Left hindlimb (tissue), 1 donor: ENCODE data around the gene PCED1B.
"Not testable (repeated sequence)": the region's sequence is repeated elsewhere in the genome, so short reads cannot be mapped to it uniquely, and the experiment has no call there.

ENCODE experiments used
- DNase-seq: peaks from one replicate; pipeline ENCODE4 v3.0.0-alpha.2; 2018

Gene PCED1B

DNA sequence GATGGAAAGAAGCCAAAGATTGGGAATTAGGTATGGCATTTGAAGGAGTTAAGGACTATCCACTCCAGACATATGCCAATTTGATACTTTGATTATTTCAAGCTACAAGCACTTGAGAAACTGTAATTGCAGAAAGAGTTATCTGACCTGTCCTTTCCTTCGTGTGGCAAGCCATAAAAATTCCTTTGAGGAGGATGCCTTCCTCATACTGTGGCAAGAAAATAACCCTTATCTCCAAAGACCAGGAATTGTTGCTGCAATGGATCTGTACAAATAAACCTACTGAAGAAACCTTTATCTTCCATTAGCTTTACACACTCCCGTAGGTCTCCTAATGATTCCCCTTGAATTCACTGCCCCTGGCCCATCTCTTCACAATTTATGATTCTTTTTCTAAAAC is 165.4 kb downstream of the PCED1B start:
- no peak for DNase-seq

DNA sequence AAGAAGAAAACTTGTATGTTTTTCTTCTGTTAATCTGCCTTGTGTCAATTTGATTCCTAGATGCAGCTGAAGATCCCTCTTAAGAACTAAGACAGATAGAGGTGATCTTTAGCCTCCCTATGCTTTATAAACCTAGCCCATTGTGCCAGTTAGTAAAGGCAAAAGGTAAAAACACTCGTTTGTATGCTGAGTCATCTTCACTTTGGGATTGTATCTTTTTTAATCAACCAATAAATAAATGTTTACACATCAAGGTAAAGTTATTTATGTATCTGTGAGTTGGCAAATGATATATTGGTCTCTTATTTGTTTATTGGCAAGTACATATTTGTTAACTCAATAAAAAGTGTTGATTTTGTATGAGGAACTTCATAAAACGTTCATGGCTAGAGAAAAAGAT is 166.2 kb downstream of the PCED1B start:
- no peak for DNase-seq

DNA sequence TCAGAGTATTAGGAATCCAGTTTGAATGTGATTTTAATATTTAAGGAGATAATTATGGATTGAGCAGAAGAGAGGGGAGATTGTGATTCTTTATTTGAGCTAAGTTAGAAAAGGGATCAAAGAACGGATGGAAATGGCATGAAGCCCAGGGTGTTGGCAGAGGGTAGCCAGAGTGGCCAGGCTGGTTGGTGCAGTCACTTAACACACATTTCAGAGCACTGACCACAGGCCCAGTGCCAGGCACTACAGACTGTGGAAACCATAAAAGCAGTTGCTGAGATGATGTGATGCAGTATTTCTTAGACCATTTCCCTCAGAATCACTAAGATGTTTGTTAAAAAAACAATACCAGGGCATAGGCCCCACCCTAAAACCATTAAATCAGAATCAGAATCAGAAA is 168.0 kb downstream of the PCED1B start:
- DNase-seq = no peak

DNA sequence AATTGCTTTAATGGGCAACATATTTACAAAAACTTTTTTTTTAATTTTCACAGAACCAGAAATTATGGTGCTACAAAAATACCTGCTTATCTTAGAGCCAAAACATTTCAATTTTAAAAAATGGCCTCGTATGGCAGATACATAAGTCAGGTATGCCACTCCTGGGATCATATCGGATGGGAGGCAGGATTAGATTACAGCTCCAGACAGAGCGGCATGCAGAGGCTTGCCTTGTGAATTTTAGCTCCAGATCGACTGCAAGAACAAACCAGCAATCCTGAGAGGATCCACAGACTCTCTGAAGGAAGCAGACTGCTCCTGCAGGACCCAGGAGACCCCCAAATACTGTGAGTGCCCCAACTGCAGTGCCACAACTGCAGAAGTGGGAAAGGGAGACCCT is 169.7 kb downstream of the PCED1B start:
- no peak for DNase-seq

DNA sequence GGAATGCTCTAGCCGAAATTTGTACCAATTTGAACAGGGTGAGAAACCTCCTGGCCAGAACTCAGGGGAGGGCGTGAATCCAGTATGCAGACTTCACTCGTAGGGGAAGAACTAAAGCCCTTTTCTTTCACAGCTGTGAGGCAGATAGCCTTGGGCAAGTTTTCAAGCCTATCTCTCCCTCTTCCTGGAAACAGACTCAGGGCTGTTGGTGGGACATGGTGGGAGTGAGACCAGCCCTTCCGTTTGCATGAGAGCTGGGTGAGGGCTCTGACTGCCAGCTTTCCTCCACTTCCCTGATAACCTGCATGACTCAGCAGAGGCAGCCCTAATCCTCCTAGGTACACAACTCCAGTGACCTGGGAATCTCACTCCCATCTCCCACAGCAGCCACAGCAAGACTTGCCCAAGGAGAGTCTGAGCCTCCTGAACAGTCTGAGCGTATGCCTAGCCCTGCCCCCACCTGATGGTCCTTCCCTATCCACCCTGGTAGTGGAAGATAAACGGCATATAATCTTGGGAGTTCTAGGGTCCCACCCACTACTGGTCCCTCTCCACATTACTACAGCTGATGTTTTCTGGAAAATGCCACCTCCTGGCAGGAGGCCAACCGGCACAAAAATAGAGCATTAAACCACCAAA is 170.4 kb downstream of the PCED1B start:
- no peak for DNase-seq

DNA sequence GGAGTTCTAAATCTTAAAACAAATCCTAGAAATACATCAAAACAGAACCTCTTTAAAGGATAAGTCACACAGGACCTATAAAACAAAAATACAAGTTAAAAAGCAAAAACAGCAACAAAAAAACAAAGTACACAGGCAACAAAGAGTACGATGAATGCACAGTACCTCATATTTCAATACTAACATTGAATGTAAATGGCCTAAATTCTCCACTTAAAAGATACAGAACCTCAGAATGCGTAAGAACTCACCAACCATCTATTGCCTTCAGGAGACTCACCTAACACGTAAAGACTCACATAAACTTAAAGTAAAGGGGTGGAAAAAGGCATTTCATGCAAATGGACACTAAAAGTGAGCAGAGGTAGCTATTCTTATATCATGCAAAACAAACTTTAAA is 172.5 kb downstream of the PCED1B start:
- no peak for DNase-seq

DNA sequence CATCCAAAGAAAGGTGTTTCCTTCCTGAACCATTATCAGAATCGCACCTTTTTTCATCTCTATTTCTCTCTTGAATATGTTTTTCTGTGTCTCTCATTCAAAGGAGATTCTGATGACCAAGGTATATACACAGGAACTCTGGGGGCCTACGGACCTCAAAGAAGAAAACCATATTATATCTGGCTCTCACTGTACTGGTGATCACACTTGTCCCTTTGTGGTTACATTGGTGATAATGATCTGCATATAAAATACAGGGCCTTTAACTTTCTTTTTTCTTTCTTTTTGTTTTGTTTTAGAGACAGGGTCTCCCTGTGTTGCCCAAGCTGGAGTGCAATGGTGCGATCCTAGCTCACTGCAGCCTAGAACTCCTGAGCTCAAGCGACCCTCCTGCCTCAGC is 185.5 kb downstream of the PCED1B start:
- no peak for DNase-seq

DNA sequence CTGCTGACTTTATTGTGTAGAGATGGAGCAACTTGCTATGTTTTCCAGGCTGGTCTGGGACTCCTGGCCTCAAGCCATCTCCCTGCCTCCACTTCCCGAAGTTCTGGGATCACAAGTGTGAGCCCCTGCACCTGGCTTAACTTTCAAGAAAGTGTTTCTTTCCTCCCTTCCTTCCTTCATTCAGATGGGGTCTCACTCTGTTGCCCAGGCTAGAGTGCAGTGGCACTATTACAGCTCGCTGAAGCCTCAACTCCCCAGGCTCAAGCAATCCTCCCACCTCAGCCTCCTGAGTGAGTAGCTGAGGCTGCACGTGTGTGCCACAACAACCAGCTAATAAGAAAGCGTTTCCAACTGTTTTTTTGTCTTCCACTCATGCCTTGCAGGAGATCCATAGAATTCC is 186.0 kb downstream of the PCED1B start:
- no peak for DNase-seq

DNA sequence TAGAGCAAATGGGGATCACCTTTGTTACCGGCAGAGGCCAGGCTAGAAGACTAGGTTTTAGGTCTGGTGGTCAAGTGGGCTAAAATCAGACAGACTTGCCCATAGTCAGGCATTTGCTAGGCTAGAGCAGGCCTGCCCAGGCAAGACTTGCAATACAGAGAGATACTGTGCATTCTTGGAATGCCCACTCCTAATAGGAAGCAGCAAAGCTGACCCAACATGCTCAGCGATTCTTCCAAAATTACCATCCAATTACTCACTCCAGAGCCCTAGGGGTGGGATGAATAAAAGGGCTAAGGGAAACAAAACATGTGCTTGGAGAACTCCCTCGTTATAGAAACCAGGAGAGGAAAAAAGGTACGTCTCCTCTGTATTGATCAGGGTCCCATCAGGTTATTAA is 188.2 kb downstream of the PCED1B start:
- no peak for DNase-seq

DNA sequence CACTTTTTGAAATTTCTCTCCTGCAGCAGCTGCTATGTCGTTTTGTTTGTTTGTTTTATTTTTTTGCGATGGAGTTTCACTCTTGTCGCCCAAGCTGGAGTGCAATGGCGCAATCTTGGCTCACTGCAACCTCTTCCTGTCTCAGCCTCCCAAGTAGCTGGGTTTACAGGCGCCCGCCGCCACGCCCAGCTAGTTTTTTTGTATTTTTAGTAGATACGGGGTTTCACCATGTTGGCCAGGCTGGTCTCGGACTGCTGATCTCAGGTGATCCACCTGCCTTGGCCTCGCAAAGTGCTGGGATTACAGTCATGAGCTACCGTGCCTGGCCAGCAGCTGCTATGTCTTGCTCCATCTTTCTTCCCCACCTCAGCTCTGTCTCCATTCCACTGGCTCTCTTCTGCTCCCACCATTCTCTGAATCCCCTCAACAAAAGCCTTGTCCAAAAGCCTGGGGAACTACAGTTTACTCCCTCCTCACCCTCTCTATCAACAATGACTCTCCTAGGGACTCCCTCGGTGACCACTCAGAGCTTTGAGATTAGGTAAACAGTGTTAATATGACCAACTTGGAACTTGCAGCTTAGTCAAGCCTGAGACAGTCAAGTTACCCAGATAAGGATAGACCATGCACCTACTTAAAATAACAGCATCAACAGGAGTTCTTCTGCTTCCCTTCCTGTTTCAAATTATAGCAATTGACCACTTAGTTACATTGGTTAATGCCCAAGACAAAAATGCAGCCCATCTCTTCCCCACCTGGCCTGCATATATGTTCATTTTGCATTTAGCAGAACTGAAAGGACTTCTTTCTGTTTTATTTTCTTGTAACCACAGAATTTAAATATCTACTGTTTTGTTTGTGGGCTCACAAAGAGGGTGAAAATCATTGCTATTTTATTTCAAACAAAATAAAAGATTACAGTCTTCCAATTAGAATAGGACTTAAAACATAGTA is 189.4 kb downstream of the PCED1B start:
- no peak for DNase-seq

DNA sequence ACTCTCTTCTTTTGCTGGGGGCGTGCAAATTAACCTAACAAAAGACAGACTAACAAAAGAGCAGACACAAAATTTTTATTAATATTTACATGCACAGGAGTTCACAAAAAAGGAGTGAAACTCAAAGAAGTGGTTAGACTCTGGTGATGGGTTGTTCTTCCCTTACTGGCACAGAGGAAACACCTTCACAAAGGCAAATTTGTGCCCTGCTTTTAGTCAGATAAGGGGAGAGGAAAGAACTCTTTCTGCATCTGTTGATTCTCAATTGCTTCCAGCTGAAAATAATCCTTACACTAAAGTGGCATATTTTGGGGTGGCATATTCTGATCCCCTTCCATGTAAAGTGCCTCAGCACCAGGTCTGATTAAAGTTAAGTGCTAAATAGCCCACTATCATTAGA is 190.5 kb downstream of the PCED1B start:
- no peak for DNase-seq

DNA sequence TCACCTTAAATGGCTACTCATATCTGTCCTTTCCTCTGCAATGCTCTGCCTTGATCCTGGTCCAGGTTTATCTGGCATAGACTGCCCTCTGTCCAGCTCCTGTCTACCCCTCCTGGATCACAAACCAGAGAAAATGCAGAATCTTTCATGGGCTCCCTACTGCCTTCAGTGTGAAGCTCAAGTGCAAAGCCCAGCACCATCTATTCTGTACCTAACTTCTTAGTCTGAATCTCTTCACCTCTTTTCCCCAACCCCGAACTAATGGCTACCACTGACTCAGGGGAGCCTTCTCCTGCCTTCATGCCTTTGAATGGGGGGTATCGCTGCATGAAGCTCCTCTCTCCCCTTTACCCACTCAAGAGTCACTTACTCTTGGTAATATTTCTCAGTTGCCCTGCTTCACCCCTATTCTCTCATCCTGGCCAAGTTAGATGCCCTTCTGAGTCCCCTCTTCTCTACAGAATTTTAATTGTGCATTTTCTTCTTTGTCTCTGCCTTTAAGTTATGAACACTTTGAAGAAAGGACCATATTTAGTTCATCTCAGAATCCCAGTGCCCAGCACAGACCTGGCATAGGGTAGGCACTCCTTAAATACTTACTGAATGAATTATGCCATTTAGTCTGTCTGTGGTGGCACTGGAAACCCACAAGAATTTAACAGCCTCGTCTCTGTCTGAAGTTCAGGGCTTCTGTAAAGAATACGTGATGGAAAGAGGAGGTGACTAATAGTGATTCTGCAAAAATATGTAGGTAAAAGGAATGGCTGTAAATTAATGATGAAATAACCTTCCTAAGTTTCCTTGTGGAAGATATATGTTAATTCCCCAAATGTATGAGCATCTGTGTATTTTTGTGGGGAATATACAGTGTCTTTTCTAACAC is 191.6 kb downstream of the PCED1B start:
- no peak for DNase-seq

DNA sequence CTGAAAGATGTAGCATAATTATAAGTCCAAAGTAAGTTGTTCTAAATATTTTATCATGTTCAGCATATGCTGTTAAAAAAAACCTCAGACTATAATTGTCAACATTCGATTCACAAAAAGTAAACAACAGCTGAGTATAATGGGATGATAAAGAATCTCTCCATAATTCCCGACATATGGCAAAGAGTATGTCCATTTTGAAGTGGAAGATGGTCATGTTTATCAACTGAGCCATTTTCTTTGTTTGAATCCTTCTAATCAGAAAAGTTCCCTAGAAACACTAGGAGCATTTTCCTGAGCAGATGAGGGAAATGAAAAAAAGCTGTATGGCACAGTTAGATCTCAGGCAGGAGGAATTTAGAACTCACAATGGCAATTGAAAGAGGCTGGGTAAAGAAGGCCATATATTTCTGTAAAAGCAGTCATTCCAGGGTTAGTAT is 192.4 kb downstream of the PCED1B start:
- no peak for DNase-seq

DNA sequence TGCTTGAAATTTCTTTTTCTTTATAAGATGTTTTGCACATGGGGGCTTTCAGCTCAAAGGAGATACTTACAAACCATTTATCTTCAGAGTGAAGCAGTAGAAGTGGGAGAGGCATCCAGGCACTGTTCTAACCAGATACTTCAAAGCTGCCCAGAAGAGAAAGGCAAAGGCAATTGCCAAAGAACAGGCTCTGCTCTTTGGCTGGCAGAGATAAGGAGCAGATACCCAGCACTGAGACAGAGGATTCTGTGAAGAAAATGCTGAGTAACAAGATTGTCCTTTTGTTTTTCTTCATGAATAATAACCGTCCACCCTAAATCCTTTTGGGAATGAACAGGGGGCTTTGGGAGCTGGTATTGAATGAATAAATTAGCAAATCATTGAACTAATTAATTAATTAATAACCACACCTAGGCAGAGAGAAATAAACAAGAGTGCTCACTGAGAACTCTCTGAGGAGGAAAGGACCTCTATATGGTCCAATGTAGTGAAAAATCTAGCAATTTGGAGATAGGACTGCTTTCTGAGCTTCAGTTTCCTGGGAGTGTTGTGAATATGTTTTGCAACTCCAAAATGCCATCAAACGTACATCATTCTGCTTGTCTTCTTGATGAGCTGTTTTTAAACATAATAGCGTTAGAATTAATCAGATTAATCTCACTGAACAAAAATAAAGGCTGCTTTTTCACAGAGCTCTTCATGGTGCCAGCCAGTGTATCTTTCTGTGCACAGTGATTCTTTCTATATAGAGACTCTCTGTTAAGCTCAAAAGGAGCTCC is 193.2 kb downstream of the PCED1B start:
- no peak for DNase-seq

DNA sequence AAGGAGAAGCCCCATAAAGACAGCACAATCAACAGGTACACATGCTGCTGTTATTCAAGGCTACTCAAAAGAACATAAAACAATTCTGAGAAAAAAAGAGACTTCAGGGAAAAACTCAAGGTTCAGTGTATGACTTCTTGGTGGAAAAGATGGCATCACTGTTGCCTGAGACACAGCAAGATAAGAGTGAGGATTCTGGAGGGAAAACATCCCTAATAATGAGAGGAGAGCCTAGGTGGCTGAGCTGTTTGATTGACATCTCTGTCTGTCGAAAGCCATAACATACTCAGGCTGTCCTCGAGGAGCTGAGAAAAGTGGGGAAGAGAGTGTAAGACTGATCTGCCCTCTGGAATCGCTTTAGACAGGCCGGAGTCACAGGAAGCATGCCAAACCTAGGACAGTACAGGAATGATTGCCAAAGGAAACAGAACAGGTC is 193.8 kb downstream of the PCED1B start:
- DNase-seq = no peak

DNA sequence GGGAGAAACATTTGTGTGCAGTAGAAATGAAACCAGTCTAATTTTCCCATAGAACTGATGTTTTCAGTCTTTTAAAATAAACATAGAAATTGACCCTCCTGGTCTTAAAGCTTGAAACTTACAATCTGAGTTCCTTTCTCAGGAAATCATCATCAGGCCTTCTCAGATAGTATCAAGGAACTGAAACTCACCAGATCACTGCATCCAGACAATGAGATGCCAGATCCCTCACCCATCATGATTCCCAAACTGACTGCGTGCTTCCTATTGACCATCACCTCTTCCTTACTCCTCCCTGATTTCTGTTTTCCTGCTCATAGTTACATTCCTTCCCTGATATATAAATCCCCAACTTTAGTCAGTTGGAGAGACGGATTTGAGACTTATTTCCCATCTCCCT is 195.3 kb downstream of the PCED1B start:
- DNase-seq = no peak

DNA sequence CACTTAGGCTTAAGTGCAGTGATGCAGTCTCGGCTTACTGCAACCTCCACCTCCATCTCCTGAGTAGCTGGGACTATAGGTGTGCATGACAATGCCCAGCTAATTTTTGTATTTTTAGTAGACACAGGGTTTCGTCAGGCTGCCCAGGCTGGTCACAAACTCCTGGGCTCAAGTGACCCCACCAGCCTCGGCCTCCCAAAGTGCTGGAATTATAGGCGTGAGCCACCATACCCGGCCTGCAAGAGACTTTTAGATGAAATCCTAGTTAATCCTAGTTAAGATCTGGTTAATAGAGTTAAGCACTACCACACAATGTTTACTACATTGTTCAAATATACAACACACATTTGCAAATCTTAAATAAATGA is 196.8 kb downstream of the PCED1B start:
- no peak for DNase-seq

DNA sequence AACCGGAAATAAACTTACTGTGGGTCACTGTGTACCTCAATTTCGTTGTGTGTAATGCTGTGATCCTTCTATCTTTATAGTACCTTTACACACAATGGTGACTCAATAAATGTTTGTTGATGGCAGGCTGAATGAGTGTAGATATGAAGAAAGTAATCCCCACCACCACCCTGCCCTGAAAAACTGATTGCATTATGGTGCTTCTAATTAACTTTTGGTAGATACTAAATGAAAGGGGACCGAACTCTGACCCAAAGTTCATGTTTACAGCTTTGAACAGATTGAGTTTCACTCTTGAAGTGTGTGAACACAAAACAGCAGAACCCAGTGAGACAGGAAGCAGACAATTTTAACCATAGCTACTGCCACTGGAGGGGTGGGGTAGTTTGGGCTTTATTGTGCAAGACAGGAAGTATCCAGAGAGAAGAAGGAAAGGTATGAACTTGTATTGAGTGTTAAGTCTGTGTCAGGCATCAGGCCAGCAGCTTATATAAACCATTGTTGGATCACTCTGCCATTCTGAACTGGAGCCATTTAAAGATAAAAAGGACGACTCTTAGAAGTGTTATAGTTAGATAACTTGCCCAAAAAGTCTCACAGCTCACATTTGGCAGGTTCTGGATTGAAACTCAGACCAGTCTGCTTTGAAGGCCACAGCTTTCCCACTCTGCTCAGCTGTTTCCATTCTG is 197.3 kb downstream of the PCED1B start:
- no peak for DNase-seq

DNA sequence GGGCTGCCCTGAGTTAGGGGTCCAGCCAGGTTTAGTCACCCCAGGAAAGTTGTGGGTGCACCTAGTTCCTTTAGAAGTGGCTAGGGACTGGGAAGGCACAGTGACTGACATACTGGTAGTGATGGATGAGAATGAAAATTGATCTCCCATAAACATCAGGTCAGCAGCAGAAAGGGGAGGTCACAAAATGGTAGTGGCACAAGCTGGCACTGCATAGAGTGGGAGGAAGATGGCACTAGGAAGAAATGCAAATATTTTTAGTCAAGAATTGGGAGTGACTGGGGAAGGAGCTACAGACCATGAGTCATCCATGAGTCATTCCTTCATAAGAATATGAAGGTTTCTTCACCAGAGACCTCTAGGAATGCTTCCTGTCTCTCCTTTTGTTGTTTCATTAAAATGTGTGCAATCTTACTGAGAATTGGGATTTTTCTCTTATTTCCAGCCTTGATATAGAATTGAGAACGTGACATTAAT is 198.6 kb downstream of the PCED1B start:
- no peak for DNase-seq

DNA sequence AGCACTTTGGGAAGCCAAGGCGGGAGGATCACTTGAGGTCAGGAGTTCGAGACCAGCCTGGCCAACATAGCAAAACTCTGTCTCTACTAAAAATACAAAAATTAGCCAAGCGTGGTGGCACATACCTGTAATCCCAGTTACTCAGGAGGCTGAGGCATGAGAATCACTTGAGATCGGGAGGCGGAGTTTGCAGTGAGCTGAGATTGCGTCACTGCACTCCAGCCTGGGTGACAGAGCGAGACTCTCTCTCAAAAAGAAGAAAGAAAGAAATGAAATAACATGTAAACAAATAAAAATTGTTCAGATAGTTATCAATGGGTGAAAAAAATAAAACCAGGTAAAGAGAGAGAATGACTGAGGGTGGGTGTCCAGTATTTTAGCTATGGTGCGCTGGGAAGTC is 200.3 kb downstream of the PCED1B start:
- DNase-seq = not testable (repeated sequence)

DNA sequence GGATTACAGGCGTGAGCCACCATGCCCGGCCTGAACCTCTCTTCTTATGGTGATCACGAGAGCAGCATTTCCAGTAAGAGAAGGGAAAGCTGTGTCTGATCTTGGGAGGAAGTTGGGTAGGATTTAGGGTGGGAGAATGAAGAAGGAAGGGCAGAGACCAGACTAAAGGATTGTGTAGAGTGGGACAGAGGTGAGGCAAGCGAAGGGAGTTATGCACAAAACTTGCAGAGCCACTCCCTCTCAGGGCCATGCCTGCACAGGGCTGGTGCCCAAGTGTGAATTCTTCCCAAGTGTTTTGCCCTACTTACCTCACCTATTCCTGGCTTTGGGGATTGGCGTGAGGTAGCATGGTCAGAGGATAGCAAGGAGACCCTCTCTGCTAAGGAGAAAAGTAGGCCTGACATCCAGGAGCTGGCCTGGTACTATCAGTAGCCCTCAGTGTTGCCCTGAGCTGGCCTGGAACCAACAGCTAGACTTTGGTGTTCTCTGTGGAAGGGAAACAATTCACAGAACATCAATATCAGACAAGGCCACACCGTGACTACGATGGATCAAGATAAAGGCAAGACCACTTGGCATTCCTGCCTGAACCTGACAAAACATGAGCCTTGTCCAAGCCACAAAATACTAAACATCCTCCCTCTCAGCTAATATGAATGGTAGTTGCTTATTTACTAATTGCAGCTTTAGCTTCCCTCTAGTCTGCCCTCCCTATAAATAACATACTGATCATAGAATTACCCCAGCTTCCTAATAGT is 201.3 kb downstream of the PCED1B start:
- DNase-seq = no peak
